Activated CD8-positive, alpha-beta T cell treated with anti-CD3 and anti-CD28 coated beads, Interleukin-2, amount 10 ng/mL, durations not matched to agents 7 days and 5 days (primary cell): ENCODE measurements around the gene SELENOP. TPM values are rescaled to one million over a fixed set of nuclear protein-coding genes. Genes with fewer than 3 reads are reported as not detected.

Source experiments
- ATAC-seq: fragments of 150-1000 bp; cut with Tn5 transposase; one replicate; pipeline ENCODE4 v1.10.0; 2021; ENCODE audit warnings: moderate library complexity
- CTCF ChIA-PET: fragments of 350-600 bp; sonication (Branson Sonifier 250); formaldehyde crosslinking; loops from one replicate; lab custom pipeline; 2021; ENCODE audit warnings: antibody characterized with exemption; lab: Charles Lee
- POLR2A ChIA-PET: fragments of 350-600 bp; sonication (Branson Sonifier 250); formaldehyde crosslinking; loops from one replicate; lab custom pipeline; 2021; ENCODE audit warnings: antibody characterized with exemption; lab: Charles Lee
- DNase-seq: peaks from one replicate; pipeline ENCODE4 v3.0.0-alpha.2; 2020
- H3K27ac Mint-ChIP-seq: one replicate; pipeline ENCODE4 v1.8.0; 2021; ENCODE audit warnings: mild to moderate bottlenecking, mixed read lengths
- H3K27me3 Mint-ChIP-seq: one replicate; pipeline ENCODE4 v1.8.0; 2021; ENCODE audit warnings: low read depth, mixed read lengths
- H3K36me3 Mint-ChIP-seq: one replicate; pipeline ENCODE4 v1.8.0; 2021; ENCODE audit warnings: low read depth, mixed read lengths
- H3K4me1 Mint-ChIP-seq: one replicate; pipeline ENCODE4 v1.8.0; 2021; ENCODE audit warnings: low read depth, mixed read lengths
- H3K4me3 Mint-ChIP-seq: one replicate; pipeline ENCODE4 v1.8.0; 2021; ENCODE audit warnings: mild to moderate bottlenecking, mixed read lengths
- H3K9me3 Mint-ChIP-seq: one replicate; pipeline ENCODE4 v1.8.0; 2022; ENCODE audit warnings: mixed read lengths; ENCODE audit not compliant: insufficient read depth
- total RNA-seq, 2 experiments: library from RNA; stranded (reverse); gene quantifications; one replicate each; pipeline ENCODE4 v1.2.3, GENCODE V29; 2021

SELENOP gene
- total RNA-seq, 2 experiments from 2014 or later: 0.55 TPM; not detected in 1

DNA sequence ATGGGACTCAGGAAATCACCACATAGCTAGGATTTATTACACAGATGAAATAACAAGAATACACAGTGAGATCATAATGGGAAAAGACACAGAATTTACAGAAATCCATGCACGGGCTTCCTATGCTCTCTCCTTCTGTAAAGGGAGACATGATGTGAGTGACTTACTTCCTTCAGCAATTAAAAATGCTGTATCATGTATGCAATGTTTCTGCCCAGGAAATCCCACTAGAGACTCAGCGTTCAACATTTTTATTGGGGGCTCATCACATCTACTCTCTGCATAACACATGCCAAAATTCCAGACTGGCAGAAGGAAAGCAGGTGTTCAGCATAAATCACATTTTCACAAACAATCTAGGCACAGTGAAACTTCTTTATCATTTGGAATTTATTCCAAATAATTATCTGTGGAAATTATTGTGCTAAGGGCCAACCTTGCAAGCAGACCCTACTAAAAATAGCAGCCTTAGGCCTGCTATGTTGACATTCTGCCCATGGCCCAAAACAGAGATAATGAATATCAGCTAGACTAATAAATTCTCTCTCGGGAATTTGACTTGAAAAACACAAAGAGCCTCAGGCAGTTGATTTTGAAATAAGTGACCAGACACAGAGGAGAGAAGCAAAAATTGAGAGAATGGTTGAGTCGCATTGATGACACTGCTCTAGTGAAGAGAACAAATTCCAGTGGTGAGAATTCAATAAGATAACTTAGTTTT, 31.4 kb upstream of the SELENOP start:
- no peak overlapping the region for H3K4me3 Mint-ChIP-seq
- no peaks in the 10 kb centered on the region for H3K4me1 Mint-ChIP-seq
- POLR2A ChIA-PET: no interaction called here
- peaks cover 3% of the 10 kb centered on the region for H3K27me3 Mint-ChIP-seq
- no peak overlapping the region for H3K27ac Mint-ChIP-seq
- ATAC-seq (no peak), DNase-seq (no peak)
- CTCF ChIA-PET: no interaction called here
- no peaks in the 10 kb centered on the region for H3K36me3 Mint-ChIP-seq
- no peaks in the 10 kb centered on the region for H3K9me3 Mint-ChIP-seq

- ATAC-seq (no peak), DNase-seq (no peak)
- ChIA-PET CTCF (no interaction called here), POLR2A (no interaction called here)
- H3K36me3 Mint-ChIP-seq: no peaks in the 10 kb centered on the region
- H3K9me3 Mint-ChIP-seq: no peaks in the 10 kb centered on the region
- no peak overlapping the region for H3K4me3 Mint-ChIP-seq
- no peak overlapping the region for H3K27ac Mint-ChIP-seq
- peaks cover 3% of the 10 kb centered on the region for H3K27me3 Mint-ChIP-seq
- H3K4me1 Mint-ChIP-seq: no peaks in the 10 kb centered on the region
These were observed 29.3 kb upstream of the SELENOP start for GRCh38 chr5:42840842-42841567.

GRCh38 chr5:42840269-42840668, 28.6 kb upstream of the SELENOP start:
- DNase-seq: no peak
- ChIA-PET POLR2A (no interaction called here), CTCF (no interaction called here)
- Mint-ChIP-seq H3K4me3 (no peak overlapping the region), H3K27ac (no peak overlapping the region), H3K9me3 (no peaks in the 10 kb centered on the region), H3K4me1 (no peaks in the 10 kb centered on the region), H3K36me3 (no peaks in the 10 kb centered on the region), H3K27me3 (peaks cover 3% of the 10 kb centered on the region)
- no peak for ATAC-seq

- H3K27ac Mint-ChIP-seq: no peak overlapping the region
- ChIA-PET CTCF (no interaction called here), POLR2A (no interaction called here)
- no peaks in the 10 kb centered on the region for H3K36me3 Mint-ChIP-seq
- no peaks in the 10 kb centered on the region for H3K9me3 Mint-ChIP-seq
- H3K4me1 Mint-ChIP-seq: no peaks in the 10 kb centered on the region
- peaks cover 3% of the 10 kb centered on the region for H3K27me3 Mint-ChIP-seq
- DNase-seq (no peak), ATAC-seq (no peak)
- H3K4me3 Mint-ChIP-seq: no peak overlapping the region
These were observed 27.5 kb upstream of the SELENOP start for GRCh38 chr5:42839196-42839595.

DNA sequence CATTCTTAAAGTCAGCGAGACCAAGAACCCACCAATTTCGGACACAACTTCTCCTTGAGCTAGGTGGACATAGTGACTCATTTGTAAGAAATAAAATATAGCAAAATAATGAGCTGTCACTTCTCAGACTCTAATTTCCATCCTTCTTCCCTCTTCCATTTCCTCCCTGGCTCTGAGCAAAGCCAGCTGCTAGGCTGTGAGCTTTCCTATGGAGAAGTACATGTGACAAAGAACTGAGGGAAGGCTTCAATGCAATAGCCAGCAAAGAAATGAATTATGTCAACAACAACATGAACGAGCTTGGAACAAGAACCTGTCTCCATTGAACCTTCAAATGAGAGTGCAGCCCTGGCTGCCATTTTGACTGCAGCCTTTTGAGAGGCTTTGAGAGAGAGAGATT, 25.9 kb upstream of the SELENOP start:
- no peaks in the 10 kb centered on the region for H3K4me1 Mint-ChIP-seq
- ChIA-PET CTCF (no interaction called here), POLR2A (no interaction called here)
- no peak overlapping the region for H3K27ac Mint-ChIP-seq
- peaks cover 3% of the 10 kb centered on the region for H3K27me3 Mint-ChIP-seq
- ATAC-seq (no peak), DNase-seq (no peak)
- no peaks in the 10 kb centered on the region for H3K9me3 Mint-ChIP-seq
- H3K4me3 Mint-ChIP-seq: no peak overlapping the region
- H3K36me3 Mint-ChIP-seq: no peaks in the 10 kb centered on the region

GRCh38 chr5:42836070-42836769, 24.5 kb upstream of the SELENOP start:
- Mint-ChIP-seq H3K4me3 (no peak overlapping the region), H3K27me3 (peaks cover 5% of the 10 kb centered on the region), H3K4me1 (no peaks in the 10 kb centered on the region), H3K36me3 (no peaks in the 10 kb centered on the region), H3K9me3 (no peaks in the 10 kb centered on the region), H3K27ac (no peak overlapping the region)
- ChIA-PET CTCF (no interaction called here), POLR2A (no interaction called here)
- ATAC-seq: no peak
- no peak for DNase-seq

DNA sequence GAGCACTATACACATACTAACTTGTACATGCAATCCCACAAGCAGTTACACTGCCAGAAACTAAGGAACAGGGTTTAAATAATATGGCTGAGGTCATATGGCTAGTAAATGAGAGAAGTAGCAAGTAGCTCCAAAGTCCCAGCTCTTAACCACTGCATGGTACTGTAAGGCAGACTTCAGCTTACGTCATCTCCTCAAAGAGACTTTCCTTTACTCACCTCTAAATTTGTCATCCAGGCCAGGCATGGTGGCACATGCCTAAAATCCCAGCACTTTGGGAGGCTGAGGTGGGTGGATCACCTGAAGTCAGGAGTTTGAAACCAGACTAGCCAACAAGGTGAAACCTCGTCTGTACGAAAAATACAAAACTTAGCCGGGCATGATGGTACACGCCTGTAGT, 20.4 kb upstream of the SELENOP start:
- no peak for ATAC-seq
- no peak overlapping the region for H3K4me3 Mint-ChIP-seq
- ChIA-PET CTCF (no interaction called here), POLR2A (no interaction called here)
- H3K27me3 Mint-ChIP-seq: peaks cover 5% of the 10 kb centered on the region
- H3K27ac Mint-ChIP-seq: no peak overlapping the region
- no peaks in the 10 kb centered on the region for H3K36me3 Mint-ChIP-seq
- no peaks in the 10 kb centered on the region for H3K9me3 Mint-ChIP-seq
- H3K4me1 Mint-ChIP-seq: no peaks in the 10 kb centered on the region
- no peak for DNase-seq

- ChIA-PET POLR2A (no interaction called here), CTCF (no interaction called here)
- no peaks in the 10 kb centered on the region for H3K36me3 Mint-ChIP-seq
- H3K27me3 Mint-ChIP-seq: peaks cover 5% of the 10 kb centered on the region
- no peaks in the 10 kb centered on the region for H3K4me1 Mint-ChIP-seq
- no peaks in the 10 kb centered on the region for H3K9me3 Mint-ChIP-seq
- H3K4me3 Mint-ChIP-seq: no peak overlapping the region
- DNase-seq (no peak), ATAC-seq (no peak)
- H3K27ac Mint-ChIP-seq: no peak overlapping the region
These were observed 19.2 kb upstream of the SELENOP start for GRCh38 chr5:42830924-42831323.

DNA sequence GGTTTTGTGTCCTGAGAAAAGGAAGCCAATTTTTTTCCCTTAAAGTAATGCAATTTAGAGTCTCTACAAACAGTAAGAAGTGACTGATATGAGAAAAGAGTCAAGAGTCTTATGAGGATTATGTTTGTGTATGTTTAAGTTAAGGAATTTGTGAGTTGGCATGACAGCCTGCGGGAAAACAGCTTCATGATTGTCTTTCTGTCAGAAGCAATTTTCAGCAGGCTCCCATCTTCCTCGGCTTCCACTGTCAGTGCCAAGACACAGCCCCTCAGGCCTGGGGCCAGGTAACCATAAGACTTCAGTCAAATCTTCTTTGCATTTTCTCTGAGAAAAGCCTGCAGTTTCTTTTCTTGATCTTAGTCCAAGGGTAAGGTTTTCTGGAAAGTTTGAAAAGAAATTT, 17.0 kb upstream of the SELENOP start:
- H3K4me1 Mint-ChIP-seq: no peaks in the 10 kb centered on the region
- ChIA-PET POLR2A (no interaction called here), CTCF (no interaction called here)
- no peak overlapping the region for H3K4me3 Mint-ChIP-seq
- DNase-seq: no peak
- ATAC-seq: no peak
- H3K9me3 Mint-ChIP-seq: no peaks in the 10 kb centered on the region
- peaks cover 5% of the 10 kb centered on the region for H3K27me3 Mint-ChIP-seq
- H3K36me3 Mint-ChIP-seq: no peaks in the 10 kb centered on the region
- no peak overlapping the region for H3K27ac Mint-ChIP-seq

DNA sequence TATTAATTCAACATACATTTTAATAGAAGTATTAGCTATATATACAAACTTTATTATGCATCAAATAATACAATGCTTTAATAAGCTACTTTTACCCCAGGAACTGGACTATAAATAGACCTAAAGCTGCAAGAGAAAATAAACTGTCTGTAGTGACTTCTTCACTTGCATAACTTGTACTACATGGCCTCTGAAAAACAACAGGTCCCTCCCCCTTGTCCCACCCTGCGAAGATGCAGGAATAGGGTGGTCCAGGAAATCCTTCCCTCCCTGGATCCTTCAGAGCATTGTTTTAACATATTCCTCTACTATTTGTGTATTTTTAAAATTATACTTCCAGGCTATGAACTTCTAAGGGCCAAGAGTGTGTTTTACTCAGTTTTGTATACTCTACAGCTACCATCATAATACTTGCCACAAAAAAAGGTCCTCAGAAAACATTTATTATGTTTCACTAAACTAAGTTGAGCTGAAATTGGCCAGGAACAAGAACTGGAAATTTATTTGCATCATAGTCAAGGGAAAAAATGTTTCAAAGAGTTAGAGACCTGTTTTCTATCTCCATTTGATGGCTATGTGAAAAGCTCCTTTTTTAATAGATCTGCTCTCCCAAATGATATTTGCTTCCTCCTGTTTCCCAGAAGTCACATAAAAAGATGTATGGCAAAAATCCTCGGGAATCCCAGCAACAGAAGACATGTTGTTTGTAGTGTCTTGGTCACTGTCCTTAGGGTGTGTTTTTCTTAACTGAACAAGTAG, 15.2 kb upstream of the SELENOP start:
- H3K4me1 Mint-ChIP-seq: no peaks in the 10 kb centered on the region
- DNase-seq (no peak), ATAC-seq (no peak)
- peaks cover 5% of the 10 kb centered on the region for H3K27me3 Mint-ChIP-seq
- H3K36me3 Mint-ChIP-seq: no peaks in the 10 kb centered on the region
- POLR2A ChIA-PET: no interaction called here
- no peak overlapping the region for H3K27ac Mint-ChIP-seq
- CTCF ChIA-PET: interaction anchor here (0.5 kb wide), 1 partner anchor 32 kb away, joined by 3 read pairs; no protein-coding TSS in a partner anchor
- H3K9me3 Mint-ChIP-seq: no peaks in the 10 kb centered on the region
- no peak overlapping the region for H3K4me3 Mint-ChIP-seq

DNA sequence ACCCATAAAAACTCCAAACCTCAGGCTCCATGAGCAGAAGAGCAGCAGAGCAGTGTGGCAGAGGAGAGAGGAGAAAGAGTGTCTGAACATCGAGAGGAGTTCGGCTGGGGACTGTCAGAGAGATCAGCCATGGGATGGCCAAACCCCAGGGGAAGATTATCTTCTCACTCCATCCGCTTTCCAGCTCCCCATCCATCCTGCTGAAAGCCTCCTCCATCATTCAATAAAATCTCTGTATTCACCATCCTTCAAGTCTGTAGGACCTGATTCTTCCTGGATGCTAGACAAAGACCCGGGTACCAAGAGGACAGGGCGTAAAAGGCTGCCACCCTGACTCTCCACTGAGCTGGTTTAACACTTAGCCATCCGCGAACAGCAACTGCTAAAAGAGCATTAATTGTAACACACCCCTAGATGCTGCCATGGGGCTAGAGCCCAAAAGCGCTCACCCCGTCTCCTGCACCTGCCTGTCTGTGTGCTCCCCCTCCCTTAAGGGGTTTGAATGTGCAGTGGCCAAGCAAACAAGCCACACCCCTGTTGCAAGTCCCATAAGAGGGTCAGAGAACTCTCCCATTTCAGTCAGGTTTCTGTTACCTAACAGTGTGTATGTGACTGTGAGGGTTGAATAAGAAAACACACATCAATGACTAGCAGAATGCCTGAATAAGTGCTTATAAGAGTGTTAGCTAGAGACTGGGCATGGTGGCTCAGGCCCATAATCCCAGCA, 13.9 kb upstream of the SELENOP start:
- ChIA-PET POLR2A (no interaction called here), CTCF (no interaction called here)
- Mint-ChIP-seq H3K4me3 (no peak overlapping the region), H3K9me3 (no peaks in the 10 kb centered on the region), H3K27me3 (peaks cover 3% of the 10 kb centered on the region), H3K4me1 (no peaks in the 10 kb centered on the region), H3K27ac (no peak overlapping the region), H3K36me3 (no peaks in the 10 kb centered on the region)
- DNase-seq: no peak
- no peak for ATAC-seq
